DMS53 treated with DMSO at 0.1 percent for 48 hours (cell line): Measurements from ENCODE around the gene SEPTIN8.

Experiments used
- DNase-seq: peaks from one replicate; lab custom pipeline; 2025; ENCODE audit not compliant: unreplicated experiment; lab: John Stamatoyannopoulos, UW

Gene SEPTIN8

GRCh38 chr5:132777209-132778069, at the start of gene SEPTIN8:
Gene SEPTIN8, minus strand, starts transcription at chr5:132777239. Its CDS starts 102 bp downstream, at chr5:132777137.
- DNase-seq = no peak

GRCh38 chr5:132826424-132827082, 49.5 kb upstream of the SEPTIN8 start:
- DNase-seq = no peak

- DNase-seq = no peak
Observed at GRCh38 chr5:132825834-132826391, 48.9 kb upstream of the SEPTIN8 start.

- DNase-seq = no peak
Observed at GRCh38 chr5:132825033-132825833, 48.2 kb upstream of the SEPTIN8 start.

- DNase-seq = no peak
Observed at GRCh38 chr5:132824426-132824825, 47.4 kb upstream of the SEPTIN8 start.

- DNase-seq = no peak
Observed at GRCh38 chr5:132823481-132824050, 46.5 kb upstream of the SEPTIN8 start.

GRCh38 chr5:132822650-132823480, 45.8 kb upstream of the SEPTIN8 start:
- DNase-seq = peak; percentile 56

GRCh38 chr5:132821791-132822190, 44.8 kb upstream of the SEPTIN8 start:
- DNase-seq = no peak

- no peak for DNase-seq
Observed at GRCh38 chr5:132821350-132821749, 44.3 kb upstream of the SEPTIN8 start.

- peak; percentile 84 for DNase-seq
Observed at GRCh38 chr5:132820162-132820754, 43.2 kb upstream of the SEPTIN8 start.

- no peak for DNase-seq
Observed at GRCh38 chr5:132819468-132819867, 42.4 kb upstream of the SEPTIN8 start.

- DNase-seq = no peak
Observed at GRCh38 chr5:132817011-132817410, 40.0 kb upstream of the SEPTIN8 start.

GRCh38 chr5:132816554-132816953, 39.5 kb upstream of the SEPTIN8 start:
- no peak for DNase-seq

GRCh38 chr5:132816083-132816482, 39.0 kb upstream of the SEPTIN8 start:
- DNase-seq = no peak

- no peak for DNase-seq
Observed at GRCh38 chr5:132815454-132815853, 38.4 kb upstream of the SEPTIN8 start.

GRCh38 chr5:132814503-132815294, 37.7 kb upstream of the SEPTIN8 start:
- no peak for DNase-seq

- no peak for DNase-seq
Observed at GRCh38 chr5:132813599-132814502, 36.8 kb upstream of the SEPTIN8 start.
